WERI-Rb-1 (cell line): Measurements from ENCODE around the gene KDM2B.

Source experiments
- DNase-seq: peaks from one replicate; pipeline ENCODE4 v3.0.0-alpha.2; 2020
- H3K27ac ChIP-seq: fragments of 250-450 bp; sonication (Bioruptor Pico); 2 replicates; pipeline ENCODE4 v1.5.1; 2020; ENCODE audit warnings: mild to moderate bottlenecking, moderate library complexity
- H3K27me3 ChIP-seq: fragments of 250-450 bp; sonication (Bioruptor Pico); 2 replicates; pipeline ENCODE4 v1.5.1; 2021; ENCODE audit warnings: mild to moderate bottlenecking, low read depth, moderate library complexity; ENCODE audit not compliant: insufficient read depth, severe bottlenecking
- H3K36me3 ChIP-seq: fragments of 250-450 bp; sonication (Bioruptor Pico); 2 replicates; pipeline ENCODE4 v1.5.1; 2020; ENCODE audit warnings: mild to moderate bottlenecking, moderate library complexity
- H3K4me3 ChIP-seq: 2 replicates; pipeline ENCODE4 v1.5.1; 2011; ENCODE audit warnings: low read depth, mild to moderate bottlenecking, control low read depth, low read length
- H3K9me3 ChIP-seq: fragments of 250-450 bp; sonication (Bioruptor Pico); 2 replicates; pipeline ENCODE4 v1.5.1; 2021; ENCODE audit warnings: mild to moderate bottlenecking, moderate library complexity; ENCODE audit not compliant: severe bottlenecking
- TF ChIP-seq, protein P1 (sequence below): IDR thresholded peaks from 2 replicates; pipeline ENCODE4 v1.5.1; 2011; ENCODE audit warnings: low read depth, mild to moderate bottlenecking, control low read depth, inconsistent platforms, low read length

Gene KDM2B

DNA sequence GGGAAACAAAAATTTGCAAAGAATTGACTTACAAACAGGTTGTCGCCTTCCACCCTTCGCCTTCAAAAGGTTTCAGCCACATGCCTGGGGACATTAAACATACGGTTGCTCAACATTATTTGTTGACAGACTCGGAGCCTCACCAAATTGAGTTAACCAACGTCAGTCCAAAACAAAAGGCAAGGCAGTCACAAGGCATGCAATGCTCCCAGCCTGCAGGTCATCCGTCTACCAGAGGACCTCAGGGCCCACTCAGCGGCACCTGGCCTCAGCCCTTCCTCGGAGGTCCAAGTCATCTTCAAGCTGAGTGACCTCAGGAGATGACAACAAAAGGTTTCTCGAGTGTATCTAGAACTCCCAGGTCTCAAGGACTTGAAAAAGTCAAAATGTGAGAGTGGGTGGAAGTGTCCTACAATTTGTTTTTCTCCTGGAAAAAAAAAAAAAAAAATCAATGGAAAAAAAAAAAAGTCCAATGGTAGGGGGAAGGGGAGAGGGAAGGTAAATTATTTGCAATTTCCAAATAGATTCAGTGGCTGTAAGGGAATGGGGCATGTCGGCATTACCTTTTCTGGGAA lies 64.3 kb downstream of the KDM2B start:
- no peak overlapping the region for H3K4me3 ChIP-seq
- H3K27me3 ChIP-seq = no peaks in the 10 kb centered on the region
- TF ChIP-seq, protein P1, sequence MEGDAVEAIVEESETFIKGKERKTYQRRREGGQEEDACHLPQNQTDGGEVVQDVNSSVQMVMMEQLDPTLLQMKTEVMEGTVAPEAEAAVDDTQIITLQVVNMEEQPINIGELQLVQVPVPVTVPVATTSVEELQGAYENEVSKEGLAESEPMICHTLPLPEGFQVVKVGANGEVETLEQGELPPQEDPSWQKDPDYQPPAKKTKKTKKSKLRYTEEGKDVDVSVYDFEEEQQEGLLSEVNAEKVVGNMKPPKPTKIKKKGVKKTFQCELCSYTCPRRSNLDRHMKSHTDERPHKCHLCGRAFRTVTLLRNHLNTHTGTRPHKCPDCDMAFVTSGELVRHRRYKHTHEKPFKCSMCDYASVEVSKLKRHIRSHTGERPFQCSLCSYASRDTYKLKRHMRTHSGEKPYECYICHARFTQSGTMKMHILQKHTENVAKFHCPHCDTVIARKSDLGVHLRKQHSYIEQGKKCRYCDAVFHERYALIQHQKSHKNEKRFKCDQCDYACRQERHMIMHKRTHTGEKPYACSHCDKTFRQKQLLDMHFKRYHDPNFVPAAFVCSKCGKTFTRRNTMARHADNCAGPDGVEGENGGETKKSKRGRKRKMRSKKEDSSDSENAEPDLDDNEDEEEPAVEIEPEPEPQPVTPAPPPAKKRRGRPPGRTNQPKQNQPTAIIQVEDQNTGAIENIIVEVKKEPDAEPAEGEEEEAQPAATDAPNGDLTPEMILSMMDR = no peak
- H3K36me3 ChIP-seq = peaks cover 25% of the 10 kb centered on the region
- H3K9me3 ChIP-seq = no peaks in the 10 kb centered on the region
- no peak overlapping the region for H3K27ac ChIP-seq
- DNase-seq = no peak

DNA sequence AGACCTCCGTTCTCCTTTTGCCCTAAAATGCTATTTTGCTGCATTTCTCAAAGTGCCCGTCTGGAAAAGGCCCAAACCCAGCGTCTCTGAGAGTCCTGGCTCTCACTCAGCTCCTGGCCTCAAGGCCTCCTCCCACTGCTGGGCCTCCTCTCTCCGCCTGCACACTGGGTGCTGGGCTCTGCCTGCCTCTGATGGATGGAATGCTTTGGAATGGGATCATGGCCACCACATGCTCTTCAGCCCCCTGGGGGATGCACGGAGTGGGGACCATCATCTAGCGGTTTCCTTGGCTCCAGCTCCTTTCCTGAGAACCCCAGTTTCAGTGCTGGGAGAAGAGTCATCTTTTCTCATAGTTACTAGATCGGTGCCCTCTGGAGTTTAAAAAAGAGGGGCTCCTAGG lies 65.2 kb downstream of the KDM2B start:
- H3K27ac ChIP-seq = no peak overlapping the region
- no peaks in the 10 kb centered on the region for H3K9me3 ChIP-seq
- TF ChIP-seq, protein P1 = no peak
- H3K27me3 ChIP-seq = no peaks in the 10 kb centered on the region
- DNase-seq = no peak
- no peak overlapping the region for H3K4me3 ChIP-seq
- peaks cover 23% of the 10 kb centered on the region for H3K36me3 ChIP-seq

DNA sequence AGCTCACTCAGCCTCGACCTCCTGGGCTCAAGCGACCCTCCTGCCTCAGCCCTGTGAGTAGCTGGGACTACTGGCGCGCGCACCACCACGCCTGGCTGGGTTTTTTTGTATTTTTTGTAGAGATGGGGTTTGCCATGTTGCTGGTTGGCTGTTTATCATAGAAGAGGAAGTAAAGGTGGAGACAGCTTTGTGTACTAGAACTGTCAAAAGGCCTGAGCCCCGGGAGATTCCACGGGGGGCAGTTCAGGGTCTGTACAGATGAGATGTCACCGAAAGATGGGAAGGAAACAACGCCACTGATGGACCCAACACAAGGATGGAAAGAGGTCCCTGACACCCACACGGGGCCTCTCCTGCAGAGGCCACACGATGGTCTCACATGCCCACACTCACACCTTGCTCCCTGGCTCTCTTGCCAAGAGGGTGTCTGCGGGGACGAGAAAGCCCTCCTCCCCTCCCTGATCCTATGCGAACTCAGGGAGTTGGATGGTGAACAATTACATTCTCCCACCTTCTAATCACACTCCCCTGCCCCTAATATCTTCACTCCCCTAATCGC lies 66.6 kb downstream of the KDM2B start:
- no peak for DNase-seq
- no peak overlapping the region for H3K4me3 ChIP-seq
- H3K27ac ChIP-seq = no peak overlapping the region
- TF ChIP-seq, protein P1 = no peak
- H3K36me3 ChIP-seq = peaks cover 16% of the 10 kb centered on the region
- H3K27me3 ChIP-seq = no peaks in the 10 kb centered on the region
- H3K9me3 ChIP-seq = no peaks in the 10 kb centered on the region

DNA sequence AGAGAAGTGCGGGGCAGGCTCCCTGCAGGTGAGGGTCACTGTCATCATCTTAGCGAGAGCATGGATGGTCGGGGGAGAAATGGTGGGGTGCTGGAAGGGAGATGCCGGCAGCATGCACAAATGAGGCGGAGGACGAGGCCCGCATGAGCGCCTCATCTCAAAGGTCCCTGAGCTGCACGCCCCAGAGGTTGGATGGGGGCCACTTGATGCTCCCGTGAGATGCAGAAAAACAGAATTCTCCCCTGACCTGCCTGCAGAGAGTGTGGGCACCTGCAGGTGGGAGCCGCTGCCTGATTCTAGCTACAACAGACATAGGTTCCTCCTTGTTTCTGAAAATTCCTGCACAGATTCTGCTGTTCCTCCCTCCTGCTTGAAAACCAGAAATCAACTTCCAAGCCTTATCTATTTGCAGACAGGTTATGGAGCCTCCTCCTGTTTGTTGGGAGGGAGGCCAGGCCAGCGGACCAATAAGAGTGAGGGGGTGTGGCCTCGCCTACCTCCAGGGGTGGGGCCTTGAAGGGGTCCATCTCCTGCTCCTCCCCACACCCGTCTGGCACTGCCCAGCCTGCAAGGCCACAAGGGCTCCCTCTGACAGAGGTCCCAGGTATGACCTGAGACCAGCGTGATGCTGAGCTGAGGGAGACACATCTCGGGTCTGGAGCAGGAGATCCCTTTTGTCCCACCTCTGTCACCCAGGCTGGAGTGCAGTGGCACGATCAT lies 67.2 kb downstream of the KDM2B start:
- H3K9me3 ChIP-seq = no peaks in the 10 kb centered on the region
- TF ChIP-seq, protein P1 = no peak
- peak; percentile 82 for DNase-seq
- H3K36me3 ChIP-seq = peaks cover 17% of the 10 kb centered on the region
- H3K27ac ChIP-seq = no peak overlapping the region
- H3K27me3 ChIP-seq = no peaks in the 10 kb centered on the region
- H3K4me3 ChIP-seq = no peak overlapping the region

DNA sequence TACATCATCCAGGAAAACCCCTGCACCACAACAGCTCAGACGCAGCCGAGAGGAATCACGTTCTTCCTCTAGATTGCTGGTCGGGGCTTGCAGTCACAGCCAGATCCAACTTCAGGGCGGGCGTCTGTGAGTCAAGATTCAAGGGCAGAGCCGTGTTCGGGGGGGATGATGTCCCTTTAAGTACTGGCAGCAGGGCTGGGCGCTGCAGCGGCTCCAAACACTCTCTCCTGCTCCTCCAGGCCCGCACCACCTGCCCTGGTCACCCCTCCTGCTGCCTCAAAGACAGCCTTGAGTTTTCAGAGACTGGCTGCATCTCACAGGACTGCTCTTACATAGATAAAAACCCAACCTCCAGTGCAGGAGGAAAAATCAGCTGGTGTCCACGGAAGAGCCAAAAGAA lies 68.3 kb downstream of the KDM2B start:
- no peak overlapping the region for H3K27ac ChIP-seq
- H3K4me3 ChIP-seq = no peak overlapping the region
- peaks cover 27% of the 10 kb centered on the region for H3K36me3 ChIP-seq
- no peak for DNase-seq
- TF ChIP-seq, protein P1 = no peak
- no peaks in the 10 kb centered on the region for H3K9me3 ChIP-seq
- H3K27me3 ChIP-seq = no peaks in the 10 kb centered on the region
